HL-60 (cell line): ENCODE data around the gene DCXR.

Experiments used
- DNase-seq, 2 experiments: peaks; one replicate each; pipeline ENCODE4 v3.0.0-alpha.2; 2010 to 2020; ENCODE audit warnings: low read depth in 1 of 2, low spot score in 1 of 2
- H3K27ac ChIP-seq: fragments of 250-450 bp; sonication (Bioruptor Pico); replicated peaks from 2 replicates; pipeline ENCODE4 v1.5.1; 2020; ENCODE audit warnings: mild to moderate bottlenecking, moderate library complexity
- H3K27me3 ChIP-seq: fragments of 250-450 bp; sonication (Bioruptor Pico); 2 replicates; pipeline ENCODE4 v1.5.1; 2021; ENCODE audit warnings: mild to moderate bottlenecking, moderate library complexity; ENCODE audit not compliant: insufficient read depth, poor library complexity, severe bottlenecking
- H3K4me3 ChIP-seq: replicated peaks from 2 replicates; pipeline ENCODE4 v1.5.1; 2011; ENCODE audit warnings: mild to moderate bottlenecking, control low read depth, low read length; ENCODE audit not compliant: insufficient read depth
- GABPA ChIP-seq: IDR thresholded peaks from 2 replicates; pipeline ENCODE4 v1.6.1; 2012; ENCODE audit warnings: low read depth
- POLR2AphosphoS5 ChIP-seq: IDR thresholded peaks from 2 replicates; pipeline ENCODE4 v1.6.1; 2012; ENCODE audit warnings: low read depth
- SPI1 ChIP-seq: IDR thresholded peaks from 2 replicates; pipeline ENCODE4 v1.6.1; 2012; ENCODE audit warnings: low read depth, mild to moderate bottlenecking, borderline replicate concordance
- long read RNA-seq: library from polyadenylated mRNA; unstranded; transcript quantifications from one replicate; pipeline ENCODE4 v2.0.0, GENCODE V29; 2020
- TF ChIP-seq, protein P1 (sequence below): IDR thresholded peaks from 2 replicates; pipeline ENCODE4 v1.6.1; 2012; ENCODE audit warnings: low read depth; ENCODE audit not compliant: insufficient replicate concordance
- TF ChIP-seq, protein P2 (sequence below): IDR thresholded peaks from one replicate; pipeline ENCODE4 v1.5.1; 2011; ENCODE audit warnings: low read length, control low read depth, inconsistent platforms; ENCODE audit not compliant: insufficient read depth

The DCXR gene
- long read RNA-seq, transcript DCXR-201 (8 exons, 887 nt) = major isoform, 53 of 107 reads
- long read RNA-seq, transcript DCXR-213 (7 exons, 915 nt) = minor isoform, 6 of 107 reads
- long read RNA-seq, partial matches to known transcripts = 28 of 107 reads
- long read RNA-seq, other reads (novel, unspliced or antisense) = 14 of 107 reads

DNA sequence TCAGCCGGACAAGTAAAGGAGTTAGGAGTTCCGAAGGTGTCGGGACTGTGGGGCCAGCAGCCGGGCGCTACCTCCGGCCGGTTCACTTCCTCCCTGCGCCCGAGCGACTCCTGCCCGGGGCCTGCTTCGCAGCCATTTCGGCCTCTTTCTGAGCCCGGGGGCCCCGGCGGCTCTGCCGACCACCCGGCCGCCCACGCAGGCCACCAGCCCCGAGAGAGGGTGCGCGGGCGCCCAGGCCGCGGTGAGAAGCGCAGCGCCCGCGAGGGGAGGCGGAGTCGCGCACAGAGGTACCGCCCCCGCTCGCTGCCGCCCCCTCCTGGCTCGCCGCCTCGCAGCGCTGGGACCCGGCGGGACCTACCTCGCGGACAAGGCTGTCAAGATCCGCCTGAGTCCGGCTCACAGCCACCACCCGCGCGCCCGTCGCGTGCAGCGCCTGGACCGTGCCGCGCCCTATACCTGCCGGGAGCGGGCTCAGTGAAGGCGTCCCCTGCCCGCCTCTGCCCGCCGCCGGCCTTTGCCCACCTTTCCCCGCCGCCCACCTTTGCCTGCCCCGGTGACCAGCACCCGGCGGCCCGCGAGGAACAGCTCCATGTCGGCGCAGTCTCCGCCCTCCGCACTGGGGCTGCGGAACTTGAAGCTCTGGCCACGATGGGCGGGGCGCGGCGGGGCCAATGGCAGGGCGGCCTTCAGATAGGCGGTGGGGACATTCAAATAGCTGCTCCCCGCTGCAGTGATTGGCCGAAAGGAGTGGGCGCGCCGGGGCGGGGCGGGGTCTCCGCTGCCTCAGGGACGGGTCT, at the start of gene DCXR:
Gene DCXR (minus strand): TSS at position 606 of the 797 bp plus-strand sequence. CDS start 15 bp downstream, at position 591.
- peak; percentile 45; the same call in 1 of the 2 replicates for TF ChIP-seq SPI1
- no peak for TF ChIP-seq GABPA
- peak; percentile 90 for TF ChIP-seq POLR2AphosphoS5
- TF ChIP-seq, protein P1, sequence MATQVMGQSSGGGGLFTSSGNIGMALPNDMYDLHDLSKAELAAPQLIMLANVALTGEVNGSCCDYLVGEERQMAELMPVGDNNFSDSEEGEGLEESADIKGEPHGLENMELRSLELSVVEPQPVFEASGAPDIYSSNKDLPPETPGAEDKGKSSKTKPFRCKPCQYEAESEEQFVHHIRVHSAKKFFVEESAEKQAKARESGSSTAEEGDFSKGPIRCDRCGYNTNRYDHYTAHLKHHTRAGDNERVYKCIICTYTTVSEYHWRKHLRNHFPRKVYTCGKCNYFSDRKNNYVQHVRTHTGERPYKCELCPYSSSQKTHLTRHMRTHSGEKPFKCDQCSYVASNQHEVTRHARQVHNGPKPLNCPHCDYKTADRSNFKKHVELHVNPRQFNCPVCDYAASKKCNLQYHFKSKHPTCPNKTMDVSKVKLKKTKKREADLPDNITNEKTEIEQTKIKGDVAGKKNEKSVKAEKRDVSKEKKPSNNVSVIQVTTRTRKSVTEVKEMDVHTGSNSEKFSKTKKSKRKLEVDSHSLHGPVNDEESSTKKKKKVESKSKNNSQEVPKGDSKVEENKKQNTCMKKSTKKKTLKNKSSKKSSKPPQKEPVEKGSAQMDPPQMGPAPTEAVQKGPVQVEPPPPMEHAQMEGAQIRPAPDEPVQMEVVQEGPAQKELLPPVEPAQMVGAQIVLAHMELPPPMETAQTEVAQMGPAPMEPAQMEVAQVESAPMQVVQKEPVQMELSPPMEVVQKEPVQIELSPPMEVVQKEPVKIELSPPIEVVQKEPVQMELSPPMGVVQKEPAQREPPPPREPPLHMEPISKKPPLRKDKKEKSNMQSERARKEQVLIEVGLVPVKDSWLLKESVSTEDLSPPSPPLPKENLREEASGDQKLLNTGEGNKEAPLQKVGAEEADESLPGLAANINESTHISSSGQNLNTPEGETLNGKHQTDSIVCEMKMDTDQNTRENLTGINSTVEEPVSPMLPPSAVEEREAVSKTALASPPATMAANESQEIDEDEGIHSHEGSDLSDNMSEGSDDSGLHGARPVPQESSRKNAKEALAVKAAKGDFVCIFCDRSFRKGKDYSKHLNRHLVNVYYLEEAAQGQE = no peak
- TF ChIP-seq, protein P2, sequence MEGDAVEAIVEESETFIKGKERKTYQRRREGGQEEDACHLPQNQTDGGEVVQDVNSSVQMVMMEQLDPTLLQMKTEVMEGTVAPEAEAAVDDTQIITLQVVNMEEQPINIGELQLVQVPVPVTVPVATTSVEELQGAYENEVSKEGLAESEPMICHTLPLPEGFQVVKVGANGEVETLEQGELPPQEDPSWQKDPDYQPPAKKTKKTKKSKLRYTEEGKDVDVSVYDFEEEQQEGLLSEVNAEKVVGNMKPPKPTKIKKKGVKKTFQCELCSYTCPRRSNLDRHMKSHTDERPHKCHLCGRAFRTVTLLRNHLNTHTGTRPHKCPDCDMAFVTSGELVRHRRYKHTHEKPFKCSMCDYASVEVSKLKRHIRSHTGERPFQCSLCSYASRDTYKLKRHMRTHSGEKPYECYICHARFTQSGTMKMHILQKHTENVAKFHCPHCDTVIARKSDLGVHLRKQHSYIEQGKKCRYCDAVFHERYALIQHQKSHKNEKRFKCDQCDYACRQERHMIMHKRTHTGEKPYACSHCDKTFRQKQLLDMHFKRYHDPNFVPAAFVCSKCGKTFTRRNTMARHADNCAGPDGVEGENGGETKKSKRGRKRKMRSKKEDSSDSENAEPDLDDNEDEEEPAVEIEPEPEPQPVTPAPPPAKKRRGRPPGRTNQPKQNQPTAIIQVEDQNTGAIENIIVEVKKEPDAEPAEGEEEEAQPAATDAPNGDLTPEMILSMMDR = peak; percentile 68
- DNase-seq = peak; percentile 88 to 98
- Histone ChIP-seq H3K27me3 (no peaks in the 10 kb centered on the region), H3K27ac (peak within 1 kb of the TSS; percentile 86), H3K4me3 (peak within 1 kb of the TSS; percentile 56)

DNA sequence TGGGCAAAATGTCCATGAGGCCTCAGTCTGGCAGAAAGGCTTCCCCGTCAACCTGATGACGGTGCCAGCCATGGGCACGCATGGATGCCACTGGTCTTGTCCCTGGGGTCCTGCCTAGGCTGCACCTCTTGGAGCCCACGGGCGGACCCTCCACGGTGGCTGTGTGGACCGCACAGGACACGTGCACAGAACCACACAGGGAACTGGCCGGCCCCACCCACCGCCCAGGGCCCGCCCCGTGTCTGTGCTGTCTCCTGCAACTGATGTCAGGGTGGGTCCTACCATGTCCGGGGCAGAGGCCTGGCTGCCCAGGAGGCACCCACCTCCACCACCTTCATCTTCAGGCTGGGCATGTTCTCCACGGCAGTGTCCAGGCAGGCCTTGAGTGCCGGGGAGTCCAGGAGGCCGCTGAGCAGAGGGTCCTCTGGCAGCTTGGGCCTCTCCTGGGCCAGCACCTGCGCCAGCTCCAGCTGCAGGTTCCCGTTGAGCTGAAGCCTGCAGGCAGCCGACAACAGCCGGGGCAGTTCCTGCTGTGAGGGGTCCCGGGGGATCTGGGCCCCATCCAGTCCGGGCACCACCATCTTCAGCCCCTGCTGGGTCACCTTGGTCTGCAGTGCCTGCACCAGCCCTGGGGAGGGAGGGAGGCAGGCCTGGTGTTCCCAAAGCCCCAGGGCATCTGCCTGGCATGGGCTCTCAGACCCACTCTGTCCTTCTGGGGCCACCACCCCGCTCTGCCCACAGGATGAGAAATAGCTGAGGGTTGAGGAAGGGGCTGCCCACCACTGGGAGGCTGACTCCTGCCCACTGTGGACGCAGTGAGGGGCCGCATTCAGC, 48.7 kb upstream of the DCXR start:
- no peaks in the 10 kb centered on the region for H3K27me3 ChIP-seq
- TF ChIP-seq POLR2AphosphoS5 = peak; percentile 40; the same call in 1 of the 2 replicates
- TF ChIP-seq, protein P2 = no peak
- no peak overlapping the region for H3K4me3 ChIP-seq
- H3K27ac ChIP-seq = no peak overlapping the region
- DNase-seq = no peak

DNA sequence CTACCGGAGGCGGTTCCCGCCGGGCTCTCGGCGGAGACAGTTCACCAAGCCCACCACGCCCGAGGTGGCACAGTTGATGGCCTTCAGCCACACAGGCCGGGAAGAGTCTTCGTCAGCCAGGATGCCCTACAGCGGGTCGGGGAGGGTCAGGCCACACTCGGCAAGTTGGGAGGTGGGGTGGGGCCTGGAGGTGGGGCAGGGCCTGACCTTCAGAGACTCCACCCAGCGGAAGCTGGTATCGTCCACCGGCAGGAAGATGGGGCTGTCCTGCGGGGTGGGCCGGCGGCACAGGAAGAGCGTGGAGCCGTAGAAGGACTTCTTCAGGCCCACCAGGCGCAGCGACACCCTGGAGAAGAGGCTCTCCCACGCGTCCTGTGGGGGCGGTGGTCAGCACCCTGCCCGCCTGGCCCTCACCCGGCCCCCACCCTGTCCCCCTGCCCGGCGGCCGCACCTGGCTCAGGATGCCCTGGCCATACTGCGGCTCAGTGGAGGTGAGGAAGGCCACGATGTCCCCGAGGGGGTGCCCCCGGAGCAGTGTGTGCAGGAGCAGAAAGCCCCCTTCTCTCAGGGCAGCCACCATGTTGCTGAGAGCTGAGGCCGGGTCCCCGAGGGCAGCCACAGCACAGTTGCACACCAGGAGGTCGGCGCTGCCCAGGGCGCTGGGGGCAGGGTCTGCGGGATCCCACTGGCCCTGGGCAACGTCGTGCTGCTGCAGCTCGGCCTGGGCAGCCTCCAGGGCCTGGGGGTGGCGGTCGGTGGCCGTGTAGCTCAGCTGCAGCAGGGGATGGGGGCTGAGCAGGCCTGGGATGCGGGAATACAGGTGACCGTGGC, 47.7 kb upstream of the DCXR start:
- Histone ChIP-seq H3K27me3 (no peaks in the 10 kb centered on the region), H3K4me3 (no peak overlapping the region), H3K27ac (no peak overlapping the region)
- DNase-seq = no peak
- TF ChIP-seq, protein P2 = no peak
- TF ChIP-seq, protein P1 = no peak
